ENCODE measurements around the gene DOCK4. TPM values are rescaled to one million over a fixed set of nuclear protein-coding genes. Genes with fewer than 3 reads are reported as not detected.

DOCK4 gene
- total and polyA plus RNA-seq, 2 of the 8 experiments (the other 6 are each of a cell fraction or from before 2014, with no cell fraction given): 5.1 to 23.6 TPM

DNA sequence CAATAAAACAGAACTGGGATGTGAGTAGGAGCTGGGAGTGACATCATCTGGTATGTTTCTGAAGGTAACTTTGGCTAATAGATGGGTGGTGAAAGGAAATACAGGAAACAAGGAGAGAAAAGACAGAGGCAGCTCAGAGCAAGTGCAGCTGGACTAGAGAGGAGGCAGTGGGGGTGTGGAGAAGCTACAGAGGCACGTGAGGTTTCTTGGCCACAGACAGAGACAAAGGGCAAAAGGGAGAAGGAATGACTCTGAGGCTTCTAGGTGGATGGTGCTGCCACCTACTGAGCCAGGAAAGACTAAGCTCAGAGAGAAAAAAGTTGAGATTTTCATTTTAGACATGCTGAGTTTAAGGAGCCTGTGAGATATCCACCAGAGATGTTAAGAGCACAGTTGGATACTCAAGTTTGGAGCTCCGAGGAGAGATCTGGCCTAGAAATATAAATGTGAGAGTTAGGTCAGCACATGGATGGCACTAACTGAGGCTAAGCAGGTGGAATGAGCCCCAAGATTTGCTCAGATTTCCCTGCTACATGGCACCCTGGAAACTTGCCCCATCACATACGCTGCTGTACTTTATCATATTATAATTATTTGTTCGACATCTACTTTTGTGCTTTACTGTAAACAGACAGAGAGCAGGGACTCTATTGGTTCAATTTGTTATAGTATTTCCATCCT is 350.9 kb downstream of the DOCK4 start:
- H3K4me2 ChIP-seq (ENCODE audit: insufficient read depth in 1 of 2, low read depth in 2 of 2, low read length in 2 of 2): no peak overlapping the region
- 58% methylated on average over 4 of the region's 4 CpGs; no CpG with 5 or more reads in 1 of the 2 experiments for WGBS, 2 experiments (ENCODE audit: extremely low coverage in 1 of 2, insufficient coverage in 1 of 2, insufficient read length in 1 of 2, insufficient replicate concordance in 2 of 2, low coverage in 1 of 2, low lambda C conversion rate in 2 of 2, missing lambda C conversion rate in 1 of 2)
- no peak overlapping the region for H3K9ac ChIP-seq (replicated peaks in 1 of 4; ENCODE audit: extremely low read depth in 1 of 4, low read depth in 3 of 4, low read length in 3 of 4)
- H2BK12ac ChIP-seq (ENCODE audit: low read depth, low read length): 0 out of 2 replicates have a peak overlapping the region, but pooled peaks have one; percentile 30
- peaks cover 10 to 16% (median 12%) of the 10 kb centered on the region in 4 experiments for H3K4me1 ChIP-seq (replicated peaks in 1 of 4; ENCODE audit: control insufficient read depth in 3 of 4, insufficient read depth in 4 of 4, low read length in 3 of 4)
- no peak overlapping the region for H3K23ac ChIP-seq (ENCODE audit: insufficient read length)
- FAIRE-seq (no peak), DNase-seq (ENCODE audit: low read depth in 1 of 2, low spot score in 2 of 2) (no peak)
- no peak overlapping the region for H3K18ac ChIP-seq (ENCODE audit: extremely low read depth, low read length)
- H3K27me3 ChIP-seq (replicated peaks in 1 of 4; ENCODE audit: control insufficient read depth in 3 of 4, extremely low read depth in 1 of 4, insufficient read depth in 3 of 4, low read length in 3 of 4): no peaks in the 10 kb centered on the region
- H3K56ac ChIP-seq (replicated peaks; ENCODE audit: insufficient read length, low read depth, low read length): no peak overlapping the region
- H4K91ac ChIP-seq (replicated peaks; ENCODE audit: insufficient read length, low read length): peak overlapping the region; percentile 29
- no peak overlapping the region for H3K27ac ChIP-seq (ENCODE audit: low read depth, low read length)
- no peak overlapping the region for H4K5ac ChIP-seq (ENCODE audit: insufficient read length, low read depth, low read length)
- no peak overlapping the region for H2AFZ ChIP-seq (ENCODE audit: low read length)
- H3K4ac ChIP-seq (replicated peaks; ENCODE audit: insufficient read length, low read depth, low read length): no peak overlapping the region
- ChIA-PET CTCF (ENCODE audit: partially characterized antibody) (interaction anchor here (0.6 to 11.6 kb wide), 50 partner anchors 10 to 641 kb away, joined by 3 to 274 read pairs (median 6); no protein-coding TSS in a partner anchor), POLR2A (ENCODE audit: partially characterized antibody) (interaction anchor here (1.0 kb wide), 1 partner anchor 10 kb away, joined by 3 read pairs; no protein-coding TSS in a partner anchor)
- H2BK120ac ChIP-seq (replicated peaks; ENCODE audit: low read depth, low read length): no peak overlapping the region
- no peak overlapping the region for H4K8ac ChIP-seq (ENCODE audit: extremely low read depth, insufficient read depth, low read length)
- peak overlapping the region; percentile 48; the same call in 1 of the 2 replicates for H2BK5ac ChIP-seq (ENCODE audit: low read depth, low read length)
- no peaks in the 10 kb centered on the region for H3K79me1 ChIP-seq (ENCODE audit: low read depth, low read length)
- no peak overlapping the region for H3K4me3 ChIP-seq (ENCODE audit: extremely low read depth in 1 of 4, insufficient read depth in 2 of 4, low read depth in 3 of 4, low read length in 4 of 4)
- H2BK15ac ChIP-seq (ENCODE audit: low read length): no peak overlapping the region
- peaks cover 0 to 4% (median 0%) of the 10 kb centered on the region in 4 experiments; a peak in 1 of 8 replicates for H3K36me3 ChIP-seq (ENCODE audit: control insufficient read depth in 2 of 4, insufficient read depth in 4 of 4, low read length in 3 of 4)
- no peaks in the 10 kb centered on the region for H4K20me1 ChIP-seq (replicated peaks in 1 of 2; ENCODE audit: control insufficient read depth in 1 of 2, insufficient read depth in 2 of 2, low read length in 2 of 2)
- H3K23me2 ChIP-seq (ENCODE audit: low read depth, low read length): no peaks in the 10 kb centered on the region; the same call in 1 of the 2 replicates
- no peak overlapping the region for H3K14ac ChIP-seq (ENCODE audit: insufficient read length)
- H3K9me3 ChIP-seq (ENCODE audit: insufficient read depth in 2 of 2, low read depth in 1 of 2, low read length in 1 of 2): 0 out of 4 replicates have a peak, but pooled peaks cover 1 to 4% of the 10 kb centered on the region in 2 experiments
- H3K79me2 ChIP-seq (ENCODE audit: control insufficient read depth in 1 of 2, insufficient read depth in 2 of 2, low read length in 2 of 2): no peaks in the 10 kb centered on the region
- peak overlapping the region; percentile 47; the same call in 1 of the 2 replicates for H2AK5ac ChIP-seq (ENCODE audit: low read depth, low read length)
- no peak overlapping the region for H2BK20ac ChIP-seq (ENCODE audit: low read length)
- TF ChIP-seq, protein P1, sequence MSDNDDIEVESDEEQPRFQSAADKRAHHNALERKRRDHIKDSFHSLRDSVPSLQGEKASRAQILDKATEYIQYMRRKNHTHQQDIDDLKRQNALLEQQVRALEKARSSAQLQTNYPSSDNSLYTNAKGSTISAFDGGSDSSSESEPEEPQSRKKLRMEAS (IDR thresholded peaks at IDR 0.05): peak; percentile 64
- TF ChIP-seq, protein P2, sequence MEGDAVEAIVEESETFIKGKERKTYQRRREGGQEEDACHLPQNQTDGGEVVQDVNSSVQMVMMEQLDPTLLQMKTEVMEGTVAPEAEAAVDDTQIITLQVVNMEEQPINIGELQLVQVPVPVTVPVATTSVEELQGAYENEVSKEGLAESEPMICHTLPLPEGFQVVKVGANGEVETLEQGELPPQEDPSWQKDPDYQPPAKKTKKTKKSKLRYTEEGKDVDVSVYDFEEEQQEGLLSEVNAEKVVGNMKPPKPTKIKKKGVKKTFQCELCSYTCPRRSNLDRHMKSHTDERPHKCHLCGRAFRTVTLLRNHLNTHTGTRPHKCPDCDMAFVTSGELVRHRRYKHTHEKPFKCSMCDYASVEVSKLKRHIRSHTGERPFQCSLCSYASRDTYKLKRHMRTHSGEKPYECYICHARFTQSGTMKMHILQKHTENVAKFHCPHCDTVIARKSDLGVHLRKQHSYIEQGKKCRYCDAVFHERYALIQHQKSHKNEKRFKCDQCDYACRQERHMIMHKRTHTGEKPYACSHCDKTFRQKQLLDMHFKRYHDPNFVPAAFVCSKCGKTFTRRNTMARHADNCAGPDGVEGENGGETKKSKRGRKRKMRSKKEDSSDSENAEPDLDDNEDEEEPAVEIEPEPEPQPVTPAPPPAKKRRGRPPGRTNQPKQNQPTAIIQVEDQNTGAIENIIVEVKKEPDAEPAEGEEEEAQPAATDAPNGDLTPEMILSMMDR (IDR thresholded peaks at IDR 0.05; ENCODE audit: control extremely low read depth in 1 of 3, insufficient read depth in 1 of 3, low read depth in 1 of 3, low read length in 3 of 3): peak; percentile 15 to 74 (median 68)
- TF ChIP-seq RAD21 (IDR thresholded peaks at IDR 0.05 in 1 of 2, conservative IDR thresholded peaks at IDR 0.05 in 1 of 2; ENCODE audit: low read depth in 2 of 2, low read length in 2 of 2) (peak; percentile 65 to 70), GABPA (IDR thresholded peaks at IDR 0.05; ENCODE audit: borderline replicate concordance, insufficient read depth, low read length) (no peak), RFX5 (IDR thresholded peaks at IDR 0.05; ENCODE audit: borderline replicate concordance, low read depth, low read length) (no peak)
- TF ChIP-seq, protein P3, sequence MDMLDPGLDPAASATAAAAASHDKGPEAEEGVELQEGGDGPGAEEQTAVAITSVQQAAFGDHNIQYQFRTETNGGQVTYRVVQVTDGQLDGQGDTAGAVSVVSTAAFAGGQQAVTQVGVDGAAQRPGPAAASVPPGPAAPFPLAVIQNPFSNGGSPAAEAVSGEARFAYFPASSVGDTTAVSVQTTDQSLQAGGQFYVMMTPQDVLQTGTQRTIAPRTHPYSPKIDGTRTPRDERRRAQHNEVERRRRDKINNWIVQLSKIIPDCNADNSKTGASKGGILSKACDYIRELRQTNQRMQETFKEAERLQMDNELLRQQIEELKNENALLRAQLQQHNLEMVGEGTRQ (IDR thresholded peaks at IDR 0.05; ENCODE audit: low read length): 0 out of 2 replicates have a peak, but pooled peaks have one; percentile 25

All from H1 (cell line).